DMS 273 (cell line): ENCODE data around the gene MAP1B.

Source experiments
- DNase-seq: peaks from one replicate; lab custom pipeline; 2025; ENCODE audit not compliant: unreplicated experiment; lab: John Stamatoyannopoulos, UW

Gene MAP1B

GRCh38 chr5:72188166-72188565 lies 80.9 kb downstream of the MAP1B start:
- no peak for DNase-seq

DNA sequence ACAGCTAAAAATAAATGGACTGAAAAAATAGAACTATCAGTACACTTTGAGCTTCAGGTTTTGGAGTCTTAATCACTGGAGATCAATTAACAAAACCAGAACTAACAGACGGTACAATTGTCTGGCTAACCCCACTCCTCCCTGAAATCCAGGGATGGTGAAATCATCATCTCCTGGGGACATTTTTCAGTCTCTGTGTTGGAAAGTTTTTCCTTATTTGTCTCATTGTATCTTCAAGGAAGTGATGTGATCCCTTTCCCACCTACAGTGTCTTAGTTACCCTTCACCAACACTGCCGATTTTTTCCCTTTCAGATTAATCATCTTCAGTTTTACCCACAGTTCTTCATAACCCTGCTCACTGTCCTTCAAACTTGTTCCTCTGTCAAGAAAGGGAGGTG lies 81.9 kb downstream of the MAP1B start:
- DNase-seq, result no peak

GRCh38 chr5:72191404-72191803 lies 84.1 kb downstream of the MAP1B start:
- no peak for DNase-seq

DNA sequence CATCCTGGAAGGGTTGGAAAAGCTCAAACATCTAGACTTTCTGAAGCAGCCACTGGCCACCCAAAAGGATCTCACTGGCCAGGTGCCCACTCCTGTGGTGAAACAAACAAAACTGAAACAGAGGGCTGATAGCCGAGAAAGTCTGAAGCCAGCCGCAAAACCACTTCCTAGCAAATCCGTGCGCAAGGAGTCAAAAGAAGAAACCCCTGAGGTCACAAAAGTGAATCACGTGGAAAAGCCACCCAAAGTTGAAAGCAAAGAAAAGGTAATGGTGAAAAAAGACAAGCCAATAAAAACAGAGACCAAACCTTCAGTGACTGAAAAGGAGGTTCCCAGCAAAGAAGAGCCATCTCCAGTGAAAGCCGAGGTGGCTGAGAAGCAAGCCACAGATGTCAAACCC lies 87.6 kb downstream of the MAP1B start:
- no peak for DNase-seq

DNA sequence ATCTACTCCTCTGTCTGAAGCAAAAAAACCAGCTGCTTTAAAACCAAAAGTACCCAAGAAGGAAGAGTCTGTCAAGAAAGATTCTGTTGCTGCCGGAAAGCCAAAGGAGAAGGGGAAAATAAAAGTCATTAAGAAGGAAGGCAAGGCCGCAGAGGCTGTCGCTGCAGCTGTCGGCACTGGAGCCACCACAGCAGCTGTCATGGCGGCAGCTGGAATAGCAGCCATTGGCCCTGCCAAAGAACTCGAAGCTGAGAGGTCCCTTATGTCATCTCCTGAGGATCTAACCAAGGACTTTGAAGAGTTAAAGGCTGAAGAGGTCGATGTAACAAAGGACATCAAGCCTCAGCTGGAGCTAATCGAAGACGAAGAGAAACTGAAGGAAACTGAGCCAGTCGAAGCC lies 88.3 kb downstream of the MAP1B start:
- DNase-seq, result no peak

DNA sequence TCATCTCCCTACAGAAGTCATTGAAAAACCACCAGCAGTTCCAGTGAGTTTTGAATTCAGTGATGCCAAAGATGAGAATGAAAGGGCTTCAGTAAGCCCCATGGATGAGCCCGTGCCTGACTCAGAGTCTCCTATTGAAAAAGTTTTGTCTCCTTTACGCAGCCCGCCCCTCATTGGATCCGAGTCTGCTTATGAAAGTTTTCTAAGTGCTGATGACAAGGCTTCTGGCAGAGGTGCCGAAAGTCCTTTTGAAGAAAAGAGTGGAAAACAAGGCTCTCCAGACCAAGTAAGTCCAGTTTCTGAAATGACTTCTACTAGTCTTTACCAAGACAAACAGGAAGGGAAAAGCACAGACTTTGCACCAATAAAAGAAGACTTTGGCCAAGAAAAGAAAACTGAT lies 90.1 kb downstream of the MAP1B start:
- DNase-seq, result no peak

DNA sequence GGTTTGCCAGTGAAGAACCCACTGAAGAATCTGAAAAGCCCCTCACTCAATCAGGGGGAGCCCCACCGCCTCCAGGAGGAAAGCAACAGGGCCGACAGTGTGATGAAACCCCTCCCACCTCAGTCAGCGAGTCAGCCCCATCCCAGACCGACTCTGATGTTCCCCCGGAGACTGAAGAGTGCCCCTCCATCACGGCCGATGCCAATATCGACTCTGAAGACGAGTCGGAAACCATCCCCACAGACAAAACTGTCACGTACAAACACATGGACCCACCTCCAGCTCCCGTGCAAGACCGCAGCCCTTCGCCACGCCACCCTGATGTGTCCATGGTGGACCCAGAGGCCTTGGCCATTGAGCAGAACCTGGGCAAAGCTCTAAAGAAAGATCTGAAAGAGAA lies 92.4 kb downstream of the MAP1B start:
- DNase-seq, result no peak

DNA sequence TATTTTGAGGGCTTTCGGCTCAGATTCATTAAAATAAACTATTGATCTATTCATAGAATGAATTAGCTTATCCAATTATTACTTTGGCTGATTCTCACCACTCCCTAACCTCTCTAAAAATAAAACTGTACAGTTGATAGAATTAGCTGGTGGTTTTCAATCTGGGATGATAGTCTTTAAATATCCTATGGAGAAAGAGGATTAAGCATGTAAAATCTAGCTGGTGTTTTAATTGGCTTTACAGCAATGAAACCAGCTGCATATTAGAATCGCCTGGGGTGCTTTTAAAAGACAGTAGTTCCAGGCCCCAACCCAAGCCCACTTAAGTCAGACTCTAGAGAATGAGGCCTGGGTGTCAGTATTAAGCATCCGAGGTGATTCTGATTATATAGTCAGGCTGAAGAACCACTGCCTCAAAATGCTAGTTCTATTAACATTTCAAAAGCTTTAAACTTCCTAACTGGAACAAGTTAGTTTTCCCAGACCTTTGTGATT lies 95.1 kb downstream of the MAP1B start:
- no peak for DNase-seq

- no peak for DNase-seq
Measured at GRCh38 chr5:72203251-72203845, 96.1 kb downstream of the MAP1B start.

- no peak for DNase-seq
Measured at GRCh38 chr5:72204946-72205345, 97.7 kb downstream of the MAP1B start.

- DNase-seq, result no peak
Measured at GRCh38 chr5:72205431-72206009, 98.2 kb downstream of the MAP1B start.

DNA sequence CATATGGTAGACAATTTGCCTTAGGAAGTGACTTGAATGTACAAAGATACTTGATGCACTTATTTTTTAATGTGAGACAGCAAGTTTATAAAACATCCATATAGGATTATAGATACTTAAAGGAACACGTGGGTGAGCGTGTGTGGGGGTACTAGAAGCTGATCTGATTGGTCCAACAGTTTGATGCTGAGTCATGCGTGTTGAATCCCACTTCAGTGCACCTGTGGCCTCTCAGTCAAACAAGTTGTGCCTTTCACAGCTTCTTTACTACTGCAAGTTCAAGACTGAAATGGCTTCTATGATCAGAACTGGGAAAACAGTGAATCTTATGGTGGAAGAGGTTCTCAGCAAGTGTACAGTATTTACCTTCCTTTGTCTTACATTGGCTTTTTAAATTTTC lies 98.9 kb downstream of the MAP1B start:
- no peak for DNase-seq

GRCh38 chr5:72206994-72207393 lies 99.7 kb downstream of the MAP1B start:
- no peak for DNase-seq

DNA sequence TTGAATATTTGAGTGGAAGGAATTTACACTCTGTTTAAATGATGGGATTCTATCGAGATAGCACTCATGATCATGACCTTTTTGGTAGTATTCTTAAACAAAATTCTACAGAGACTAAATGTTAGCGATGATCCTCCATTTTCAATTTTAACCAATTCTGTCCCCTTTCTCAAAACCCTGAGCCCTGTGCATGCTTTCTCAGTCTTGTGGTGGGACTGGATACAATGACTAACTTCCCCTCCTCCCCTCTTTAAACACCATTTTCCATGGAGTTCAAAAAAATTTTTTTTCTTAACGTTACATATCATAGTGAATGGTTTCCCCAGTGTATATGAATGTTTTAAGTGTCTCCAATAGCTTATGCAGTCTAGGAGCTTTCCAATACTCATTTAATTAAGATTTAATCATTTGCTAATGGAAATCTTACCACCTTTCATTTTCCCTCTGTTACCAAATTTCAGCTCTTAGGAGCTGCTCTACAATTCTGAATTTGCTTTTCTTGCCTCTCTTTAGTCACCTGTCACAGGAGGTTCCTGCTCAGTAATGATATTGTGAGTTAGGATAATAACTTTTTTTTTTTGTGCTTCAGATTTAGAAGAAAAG lies 101.2 kb downstream of the MAP1B start:
- no peak for DNase-seq

- DNase-seq, result peak; percentile 98
Measured at GRCh38 chr5:72209147-72210115, 102.2 kb downstream of the MAP1B start.

GRCh38 chr5:72210888-72211678 lies 103.8 kb downstream of the MAP1B start:
- peak; percentile 75 for DNase-seq

DNA sequence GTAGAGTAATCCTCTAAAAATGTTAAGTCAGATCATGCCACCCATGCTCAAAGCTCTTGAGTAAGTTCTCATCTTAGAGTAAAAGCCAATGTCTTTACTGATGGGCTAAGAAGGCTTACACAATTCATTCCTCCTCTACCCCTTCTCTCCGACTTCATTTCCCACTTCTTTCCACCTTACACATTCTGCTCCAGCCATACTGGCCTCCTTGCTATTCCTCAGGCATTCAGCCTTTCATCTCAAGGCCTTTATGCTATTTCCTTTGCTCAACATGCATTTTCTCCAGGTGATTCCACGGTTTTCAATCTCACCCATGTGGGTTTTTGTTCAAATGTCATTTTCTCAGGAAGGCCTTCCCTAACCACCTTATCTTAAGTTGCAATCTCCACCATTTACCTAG lies 104.9 kb downstream of the MAP1B start:
- DNase-seq, result no peak

- DNase-seq, result no peak
Measured at GRCh38 chr5:72213482-72213881, 106.2 kb downstream of the MAP1B start.

- DNase-seq, result no peak
Measured at GRCh38 chr5:72214168-72214567, 106.9 kb downstream of the MAP1B start.

DNA sequence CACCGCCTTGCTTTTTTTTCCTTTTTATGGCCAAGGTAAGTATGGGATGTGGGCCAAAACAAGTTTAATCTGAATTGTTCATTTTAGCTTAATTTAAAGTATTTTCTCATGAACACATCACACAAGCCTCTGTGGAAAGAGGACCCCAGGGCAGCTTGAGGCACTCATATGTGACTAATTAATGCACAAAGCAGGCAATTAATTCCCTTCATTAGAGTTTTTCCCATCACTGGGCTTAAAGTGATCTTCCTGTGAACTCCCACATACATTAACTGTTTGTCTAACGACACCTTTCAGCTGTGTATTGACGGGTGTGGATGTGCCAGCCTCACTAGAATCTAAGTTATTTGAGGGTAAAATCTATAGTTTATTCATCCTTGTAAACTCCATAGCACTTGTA lies 109.5 kb downstream of the MAP1B start:
- DNase-seq, result no peak

DNA sequence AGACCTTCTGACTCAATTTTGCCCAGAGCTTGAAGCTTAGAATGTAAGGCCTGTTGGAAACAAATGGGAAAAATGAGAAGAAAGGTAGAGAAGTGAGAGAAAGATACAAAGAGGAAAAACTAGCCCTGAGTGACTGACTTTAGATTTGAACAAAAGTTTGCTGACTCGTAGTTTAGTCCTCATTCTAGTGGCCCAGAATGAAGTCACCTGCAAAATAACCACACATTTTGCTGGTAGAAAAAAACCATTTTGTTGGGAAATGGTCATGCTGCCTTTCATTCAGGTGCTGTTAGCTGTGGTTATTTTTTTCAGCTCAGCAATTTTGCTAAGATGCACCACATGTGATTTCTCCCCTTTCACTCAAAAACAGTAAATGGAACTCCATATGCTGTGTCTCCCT lies 113.8 kb downstream of the MAP1B start:
- DNase-seq, result no peak
